Caco-2 (cell line): Measurements from ENCODE around the gene ATF4. TPM values are rescaled to one million over a fixed set of nuclear protein-coding genes. Genes with fewer than 3 reads are reported as not detected.

Source experiments
- BruUV-seq: library from RNA; stranded (reverse); fragments of 400-500 nt; replicated peaks from 2 replicates; lab custom pipeline; 2021; lab: Mats Ljungman, UMichigan
- CTCF ChIA-PET: fragments of 300-600 bp; sonication (Branson Sonifier 250); formaldehyde crosslinking; loops from one replicate; lab custom pipeline; 2022; ENCODE audit warnings: antibody characterized with exemption; lab: Charles Lee
- POLR2A ChIA-PET: fragments of 300-600 bp; sonication (Branson Sonifier 250); formaldehyde crosslinking; loops from one replicate; lab custom pipeline; 2022; ENCODE audit warnings: antibody characterized with exemption; lab: Charles Lee
- DNase-seq, 2 experiments: peaks; one replicate each; pipeline versions ENCODE4 v3.0.0 to v3.0.0-alpha.2; 2020 to 2022
- H3K27me3 ChIP-seq: replicated peaks from 2 replicates; pipeline ENCODE4 v1.6.0; 2011; ENCODE audit warnings: low read length; ENCODE audit not compliant: control insufficient read depth, insufficient read depth
- H3K36me3 ChIP-seq: 2 replicates; pipeline ENCODE4 v1.5.1; 2011; ENCODE audit warnings: low read length; ENCODE audit not compliant: control insufficient read depth, insufficient read depth
- H3K4me1 ChIP-seq: fragments of 250-450 bp; sonication (Bioruptor Pico); 2 replicates; pipeline ENCODE4 v1.5.1; 2020; ENCODE audit warnings: mild to moderate bottlenecking
- H3K4me3 ChIP-seq: 2 replicates; pipeline ENCODE4 v1.5.1; 2011; ENCODE audit warnings: low read depth, mild to moderate bottlenecking, control low read depth, low read length
- H3K9me3 ChIP-seq: fragments of 250-450 bp; sonication (Bioruptor Pico); 2 replicates; pipeline ENCODE4 v1.5.1; 2020; ENCODE audit warnings: mild to moderate bottlenecking, moderate library complexity
- H3K27ac Mint-ChIP-seq: one replicate; pipeline ENCODE4 v1.8.0; 2022; ENCODE audit warnings: mixed read lengths; ENCODE audit not compliant: unreplicated experiment
- H3K27me3 Mint-ChIP-seq: one replicate; pipeline ENCODE4 v1.8.0; 2022; ENCODE audit warnings: mixed read lengths; ENCODE audit not compliant: insufficient read depth, unreplicated experiment
- H3K36me3 Mint-ChIP-seq: one replicate; pipeline ENCODE4 v1.8.0; 2022; ENCODE audit warnings: mild to moderate bottlenecking, mixed read lengths; ENCODE audit not compliant: insufficient read depth, unreplicated experiment
- H3K4me1 Mint-ChIP-seq: one replicate; pipeline ENCODE4 v1.8.0; 2022; ENCODE audit warnings: low read depth, mixed read lengths; ENCODE audit not compliant: unreplicated experiment
- H3K4me3 Mint-ChIP-seq: one replicate; pipeline ENCODE4 v1.8.0; 2022; ENCODE audit warnings: mild to moderate bottlenecking, moderate library complexity, mixed read lengths; ENCODE audit not compliant: unreplicated experiment
- H3K9me3 Mint-ChIP-seq: one replicate; pipeline ENCODE4 v1.8.0; 2022; ENCODE audit warnings: mixed read lengths; ENCODE audit not compliant: unreplicated experiment
- intact Hi-C: fragments of 100-400 bp; cut with micrococcal nuclease; formaldehyde crosslinking; loops from one replicate; pipeline ENCODE4 v1.10.0; 2022; ENCODE audit not compliant: unreplicated experiment
- total RNA-seq: library from RNA; stranded (reverse); gene quantifications from 2 replicates; pipeline ENCODE4 v1.2.3, GENCODE V29; 2022
- TF ChIP-seq, protein P1 (sequence below), 2 experiments: fragments of 200-600 bp in 1 of 2; IDR thresholded peaks; 1 replicate in 1 of 2; 2 replicates in 1 of 2; pipeline versions ENCODE4 v1.5.1 to v1.8.0; 2011 to 2022; ENCODE audit warnings: antibody characterized with exemption in 1 of 2, control low read depth in 1 of 2, inconsistent platforms in 1 of 2, low read depth in 1 of 2, low read length in 1 of 2, mild to moderate bottlenecking in 1 of 2, moderate library complexity in 1 of 2; ENCODE audit not compliant: insufficient read depth in 1 of 2, severe bottlenecking in 1 of 2, unreplicated experiment in 1 of 2

ATF4 gene
- total RNA-seq, 1 experiment from 2014 or later: 647 TPM

DNA sequence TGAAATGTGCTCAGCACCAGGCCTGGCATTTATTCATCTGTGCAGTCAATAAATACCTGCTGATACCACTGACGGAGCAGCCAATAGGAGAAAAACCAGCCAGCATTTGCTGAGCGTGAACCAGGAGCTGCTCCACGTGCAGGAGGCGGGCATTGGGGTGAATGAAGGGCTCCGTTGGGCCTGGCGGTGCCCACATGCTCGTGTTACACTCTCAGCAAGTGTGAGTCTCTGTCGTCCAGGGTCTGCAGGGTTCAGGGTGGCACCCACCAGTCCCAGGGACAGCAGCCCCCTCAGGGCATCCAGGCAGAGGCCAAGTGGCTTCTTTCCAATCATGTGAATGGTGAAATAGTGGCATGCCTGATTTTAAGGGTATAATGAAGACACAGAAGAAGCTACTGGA, 16.3 kb downstream of the ATF4 start:
- H3K36me3 Mint-ChIP-seq: peaks cover 12% of the 10 kb centered on the region
- Histone ChIP-seq H3K9me3 (no peaks in the 10 kb centered on the region), H3K4me1 (0 out of 2 replicates have a peak, but pooled peaks cover 5% of the 10 kb centered on the region), H3K27me3 (no peaks in the 10 kb centered on the region), H3K4me3 (no peak overlapping the region), H3K36me3 (no peaks in the 10 kb centered on the region)
- H3K4me1 Mint-ChIP-seq: peaks cover 4% of the 10 kb centered on the region
- POLR2A ChIA-PET: interaction anchor here (0.6 kb wide), 1 partner anchor 413 kb away, joined by 4 read pairs; no protein-coding TSS in a partner anchor
- H3K4me3 Mint-ChIP-seq: no peak overlapping the region
- DNase-seq: no peak
- TF ChIP-seq, protein P1, sequence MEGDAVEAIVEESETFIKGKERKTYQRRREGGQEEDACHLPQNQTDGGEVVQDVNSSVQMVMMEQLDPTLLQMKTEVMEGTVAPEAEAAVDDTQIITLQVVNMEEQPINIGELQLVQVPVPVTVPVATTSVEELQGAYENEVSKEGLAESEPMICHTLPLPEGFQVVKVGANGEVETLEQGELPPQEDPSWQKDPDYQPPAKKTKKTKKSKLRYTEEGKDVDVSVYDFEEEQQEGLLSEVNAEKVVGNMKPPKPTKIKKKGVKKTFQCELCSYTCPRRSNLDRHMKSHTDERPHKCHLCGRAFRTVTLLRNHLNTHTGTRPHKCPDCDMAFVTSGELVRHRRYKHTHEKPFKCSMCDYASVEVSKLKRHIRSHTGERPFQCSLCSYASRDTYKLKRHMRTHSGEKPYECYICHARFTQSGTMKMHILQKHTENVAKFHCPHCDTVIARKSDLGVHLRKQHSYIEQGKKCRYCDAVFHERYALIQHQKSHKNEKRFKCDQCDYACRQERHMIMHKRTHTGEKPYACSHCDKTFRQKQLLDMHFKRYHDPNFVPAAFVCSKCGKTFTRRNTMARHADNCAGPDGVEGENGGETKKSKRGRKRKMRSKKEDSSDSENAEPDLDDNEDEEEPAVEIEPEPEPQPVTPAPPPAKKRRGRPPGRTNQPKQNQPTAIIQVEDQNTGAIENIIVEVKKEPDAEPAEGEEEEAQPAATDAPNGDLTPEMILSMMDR (IDR thresholded peaks at IDR 0.05; ENCODE audit: insufficient read depth in 1 of 2, low read depth in 1 of 2, low read length in 1 of 2, severe bottlenecking in 1 of 2, unreplicated experiment in 1 of 2): no peak
- CTCF ChIA-PET: no interaction called here
- no peaks in the 10 kb centered on the region for H3K27me3 Mint-ChIP-seq
- no peaks in the 10 kb centered on the region for H3K9me3 Mint-ChIP-seq
- intact Hi-C loops: no loop called here
- BruUV-seq: no TSS peak
- no peak overlapping the region for H3K27ac Mint-ChIP-seq

DNA sequence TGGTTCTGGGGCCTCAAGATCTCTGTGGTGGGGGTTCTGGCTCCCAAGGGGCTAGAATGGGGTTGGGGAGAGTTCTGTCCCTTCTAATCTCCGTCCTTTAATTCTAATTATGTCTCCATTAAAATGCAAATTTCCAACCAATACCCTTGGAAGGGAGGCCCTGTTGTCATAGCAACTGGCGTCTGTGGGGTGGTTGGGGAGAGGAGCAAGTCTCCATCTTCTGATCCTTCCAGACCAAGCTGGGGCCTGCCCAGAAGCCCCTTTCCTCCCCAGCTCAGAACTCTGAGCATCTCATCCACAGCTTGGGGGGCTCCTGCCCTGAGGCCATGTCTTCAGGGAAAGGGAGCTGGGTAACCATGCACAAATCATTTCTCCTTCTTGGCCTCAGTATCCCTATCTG, 17.6 kb downstream of the ATF4 start:
- POLR2A ChIA-PET: no interaction called here
- Mint-ChIP-seq H3K27ac (no peak overlapping the region), H3K27me3 (peaks cover under 1% of the 10 kb centered on the region), H3K4me3 (no peak overlapping the region), H3K36me3 (no peaks in the 10 kb centered on the region), H3K9me3 (no peaks in the 10 kb centered on the region), H3K4me1 (no peaks in the 10 kb centered on the region)
- Histone ChIP-seq H3K27me3 (no peaks in the 10 kb centered on the region), H3K4me1 (0 out of 2 replicates have a peak, but pooled peaks cover 4% of the 10 kb centered on the region), H3K36me3 (no peaks in the 10 kb centered on the region), H3K4me3 (no peak overlapping the region), H3K9me3 (no peaks in the 10 kb centered on the region)
- DNase-seq: no peak
- TF ChIP-seq, protein P1 (IDR thresholded peaks at IDR 0.05; ENCODE audit: insufficient read depth in 1 of 2, low read depth in 1 of 2, low read length in 1 of 2, severe bottlenecking in 1 of 2, unreplicated experiment in 1 of 2): no peak
- intact Hi-C loops: no loop called here
- no TSS peak for BruUV-seq
- CTCF ChIA-PET: no interaction called here

DNA sequence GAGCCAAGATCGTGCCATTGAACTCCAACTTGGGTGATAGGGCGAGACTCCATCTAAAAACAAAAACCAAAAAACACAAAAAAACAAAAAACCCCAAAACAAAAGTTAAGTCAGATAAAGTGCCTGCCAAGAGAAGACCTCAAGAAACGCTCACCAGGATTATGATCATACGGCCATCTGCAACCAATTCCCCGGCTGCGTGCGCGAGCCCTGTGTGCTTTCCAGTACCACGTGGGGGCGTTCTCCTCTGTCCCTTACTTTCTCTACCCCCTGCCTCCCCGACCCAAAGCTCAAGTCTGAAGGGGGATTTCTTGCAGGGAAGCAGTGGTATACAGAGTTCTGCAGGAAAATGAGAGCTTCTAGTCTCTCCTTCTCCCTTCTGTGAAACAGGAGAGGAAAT, 22.7 kb downstream of the ATF4 start:
- H3K4me1 ChIP-seq: no peaks in the 10 kb centered on the region
- TF ChIP-seq, protein P1 (IDR thresholded peaks at IDR 0.05; ENCODE audit: insufficient read depth in 1 of 2, low read depth in 1 of 2, low read length in 1 of 2, severe bottlenecking in 1 of 2, unreplicated experiment in 1 of 2): peak; percentile 34 to 36
- no TSS peak for BruUV-seq
- H3K36me3 ChIP-seq: no peaks in the 10 kb centered on the region
- CTCF ChIA-PET: interaction anchor here (1.1 kb wide), 1 partner anchor 494 kb away, joined by 4 read pairs; no protein-coding TSS in a partner anchor
- no peaks in the 10 kb centered on the region for H3K27me3 ChIP-seq
- peak in 1 of 2 experiments; percentile 36 for DNase-seq
- H3K9me3 Mint-ChIP-seq: no peaks in the 10 kb centered on the region
- no peak overlapping the region for H3K27ac Mint-ChIP-seq
- intact Hi-C loops: no loop called here
- peaks cover 18% of the 10 kb centered on the region for H3K27me3 Mint-ChIP-seq
- H3K36me3 Mint-ChIP-seq: no peaks in the 10 kb centered on the region
- POLR2A ChIA-PET: no interaction called here
- H3K9me3 ChIP-seq: no peaks in the 10 kb centered on the region
- no peak overlapping the region for H3K4me3 ChIP-seq
- H3K4me3 Mint-ChIP-seq: no peak overlapping the region
- no peaks in the 10 kb centered on the region for H3K4me1 Mint-ChIP-seq
